ENCODE data around the gene SAAL1. TPM values are rescaled to one million over a fixed set of nuclear protein-coding genes. Genes with fewer than 3 reads are reported as not detected.

The SAAL1 gene
- polyA plus RNA-seq, 2 donors, result 6.4 to 7.2 TPM

DNA sequence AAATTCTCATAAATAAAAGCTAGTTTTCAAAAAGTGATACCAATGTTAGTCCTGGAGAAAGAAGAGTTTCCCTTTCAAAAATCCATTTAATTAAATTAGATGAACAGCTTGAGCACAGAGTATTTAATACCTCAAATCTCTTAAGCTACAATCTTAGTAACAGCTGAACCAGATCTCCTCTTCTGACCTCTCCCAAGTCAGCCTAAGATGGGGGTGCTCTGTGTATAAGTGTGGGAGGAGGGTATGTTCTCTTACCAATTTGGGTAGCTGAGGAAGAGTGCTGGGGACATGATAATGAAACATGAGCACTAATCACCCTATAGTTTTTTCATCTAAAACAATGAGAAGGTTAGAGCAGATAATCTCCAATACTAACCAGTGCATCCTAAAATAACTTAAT lies 69.4 kb downstream of the SAAL1 start:
- no peak overlapping the region for H3K4me3 ChIP-seq (ENCODE audit: low read depth in 1 of 2, low read length in 2 of 2)
- H3K27ac ChIP-seq (ENCODE audit: low read depth in 2 of 2, low read length in 1 of 2), result no peak overlapping the region
- no peaks in the 10 kb centered on the region for H3K27me3 ChIP-seq (ENCODE audit: control insufficient read depth in 1 of 2, insufficient read depth in 2 of 2, low read length in 2 of 2)
- H3K9me3 ChIP-seq (ENCODE audit: control insufficient read depth in 2 of 2, insufficient read depth in 1 of 2, low read depth in 1 of 2, low read length in 1 of 2), result no peaks in the 10 kb centered on the region
- H3K36me3 ChIP-seq (ENCODE audit: control insufficient read depth in 2 of 2, insufficient read depth in 2 of 2, low read length in 1 of 2), result no peaks in the 10 kb centered on the region
- no peaks in the 10 kb centered on the region for H3K4me1 ChIP-seq (ENCODE audit: control insufficient read depth in 2 of 2, insufficient read depth in 2 of 2, low read length in 1 of 2)

Other genes starting within 250 kb of the SAAL1 start
- 10 to 100 TPM; 17.2 to 39.3 TPM for gene SERGEF, start 93.0 kb downstream of the SAAL1 start, polyA plus RNA-seq
- gene TPH1, start 59.8 kb downstream of the SAAL1 start, polyA plus RNA-seq, result under 1 TPM; 0.08 to 0.26 TPM
- gene MRGPRX3, start 26.5 kb upstream of the SAAL1 start, polyA plus RNA-seq, result under 1 TPM; 0.12 to 0.33 TPM
- gene MRGPRX4, start 66.8 kb upstream of the SAAL1 start, polyA plus RNA-seq, result not detected
- gene SAA4, start 130.7 kb upstream of the SAAL1 start, polyA plus RNA-seq, result not detected
- 1 to 10 TPM; 2.4 TPM for gene SAA2, start 142.6 kb upstream of the SAAL1 start, polyA plus RNA-seq
- gene SAA1, start 160.2 kb upstream of the SAAL1 start, polyA plus RNA-seq, result 10 to 100 TPM; 10.8 to 15.7 TPM
- 1 to 10 TPM; 6.6 to 6.9 TPM for gene HPS5, start 216.1 kb upstream of the SAAL1 start, polyA plus RNA-seq
- gene GTF2H1, start 216.5 kb upstream of the SAAL1 start, polyA plus RNA-seq, result 10 to 100 TPM; 13.1 to 23.3 TPM